Activated T-cell treated with anti-CD3 and anti-CD28 coated beads, Interleukin-2, amount 50 U/mL, for 72 hours (primary cell): ENCODE measurements around the gene FAM237B. TPM values are rescaled to one million over a fixed set of nuclear protein-coding genes. Genes with fewer than 3 reads are reported as not detected.
"Not testable (repeated sequence)": the region's sequence is repeated elsewhere in the genome, so short reads cannot be mapped to it uniquely, and the experiment has no call there.

ENCODE experiments used
- ATAC-seq, 2 donors: fragments of 150-1000 bp; cut with Tn5 transposase; replicated peaks in 1 of 2; 2 replicates each; pipeline ENCODE4 v1.10.0; 2021; ENCODE audit warnings: moderate library complexity in 2 of 2, mild to moderate bottlenecking in 1 of 2
- DNase-seq, 2 donors: peaks; one replicate each; pipeline ENCODE4 v3.0.0; 2021 to 2022; ENCODE audit warnings: mixed read lengths in 1 of 2
- H3K27ac Mint-ChIP-seq: one replicate; pipeline ENCODE4 v1.8.0; 2022; ENCODE audit warnings: mild to moderate bottlenecking, moderate library complexity, mixed read lengths
- H3K27me3 Mint-ChIP-seq: one replicate; pipeline ENCODE4 v1.8.0; 2022; ENCODE audit warnings: low read depth, mixed read lengths
- H3K36me3 Mint-ChIP-seq, 2 donors: one replicate each; pipeline ENCODE4 v1.8.0; 2022; ENCODE audit warnings: mixed read lengths in 2 of 2, mild to moderate bottlenecking in 1 of 2; ENCODE audit not compliant: insufficient read depth in 2 of 2
- H3K4me1 Mint-ChIP-seq: one replicate; pipeline ENCODE4 v1.8.0; 2022; ENCODE audit warnings: low read depth, mixed read lengths
- H3K4me3 Mint-ChIP-seq, 2 donors: one replicate each; pipeline ENCODE4 v1.8.0; 2022; ENCODE audit warnings: mild to moderate bottlenecking in 2 of 2, mixed read lengths in 2 of 2, moderate library complexity in 2 of 2
- H3K9me3 Mint-ChIP-seq, 2 donors: one replicate each; pipeline ENCODE4 v1.8.0; 2022; ENCODE audit warnings: mixed read lengths in 2 of 2
- total RNA-seq, 2 donors: library from RNA; stranded (reverse); gene quantifications; one replicate each; pipeline ENCODE4 v1.2.3, GENCODE V29; 2022

The FAM237B gene
- total RNA-seq: not detected

- ATAC-seq (peak; percentile 52 to 69), DNase-seq (peak in 1 of 2 donors; percentile 14)
- Mint-ChIP-seq H3K4me3 (peak within 1 kb of the TSS; percentile 71 to 73), H3K27me3 (peaks cover 66% of the 10 kb centered on the region), H3K27ac (no peak within 1 kb of the TSS), H3K9me3 (no peaks in the 10 kb centered on the region), H3K36me3 (no peaks in the 10 kb centered on the region), H3K4me1 (peaks cover 6% of the 10 kb centered on the region)
These were observed at the start of gene FAM237B for GRCh38 chr7:90320801-90321494. Gene FAM237B (minus strand): TSS chr7:90321304. CDS start chr7:90319748, 1,556 bp downstream.

DNA sequence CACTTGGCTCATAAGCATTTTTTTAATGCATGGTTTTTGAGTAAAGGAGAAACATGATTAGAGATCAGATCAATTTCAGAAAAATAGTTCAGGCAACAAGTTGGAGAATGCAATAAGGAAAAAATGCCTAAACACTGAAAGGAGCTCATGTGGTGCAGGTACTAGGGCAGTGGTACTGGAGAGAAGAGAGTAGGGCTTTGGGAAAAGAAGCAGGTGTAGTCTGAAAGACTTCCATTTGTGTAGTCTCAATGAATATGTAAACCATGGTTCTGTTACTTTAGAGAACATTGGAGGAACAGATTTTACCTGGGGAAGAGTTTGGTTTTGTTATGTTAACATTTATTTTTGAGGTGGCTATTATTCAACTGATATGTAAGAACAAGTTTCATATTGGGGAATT lies 30.9 kb upstream of the FAM237B start:
- Mint-ChIP-seq H3K9me3 (peaks cover 0 to 4% of the 10 kb centered on the region in 2 donors), H3K36me3 (peaks cover 15 to 47% of the 10 kb centered on the region in 2 donors), H3K4me1 (peaks cover 26% of the 10 kb centered on the region), H3K27me3 (no peaks in the 10 kb centered on the region), H3K27ac (no peak overlapping the region), H3K4me3 (no peak overlapping the region)
- no peak for ATAC-seq
- DNase-seq: no peak

DNA sequence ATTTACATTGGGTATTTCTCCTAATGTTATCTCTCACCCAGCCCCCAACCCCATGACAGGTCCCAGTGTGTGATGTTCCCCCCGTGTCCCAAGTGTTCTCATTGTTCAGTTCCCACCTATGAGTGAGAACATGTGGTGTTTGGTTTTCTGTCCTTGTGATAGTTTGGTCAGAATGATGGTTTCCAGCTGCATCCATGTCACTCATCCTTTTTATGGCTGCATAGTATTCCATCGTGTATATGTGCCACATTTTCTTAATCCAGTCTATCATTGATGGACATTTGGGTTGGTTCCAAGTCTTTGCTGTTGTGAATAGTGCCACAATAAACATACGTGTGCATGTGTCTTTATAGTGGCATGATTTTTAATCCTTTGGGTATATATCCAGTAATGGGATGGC lies 28.9 kb upstream of the FAM237B start:
- H3K9me3 Mint-ChIP-seq, H3K27ac Mint-ChIP-seq, DNase-seq, ATAC-seq, H3K4me3 Mint-ChIP-seq, H3K27me3 Mint-ChIP-seq: not testable (repeated sequence)
- H3K36me3 Mint-ChIP-seq: peaks cover 10 to 32% of the 10 kb centered on the region in 2 donors
- peaks cover 33% of the 10 kb centered on the region for H3K4me1 Mint-ChIP-seq

GRCh38 chr7:90349305-90349704 lies 28.2 kb upstream of the FAM237B start:
- Mint-ChIP-seq H3K27me3 (no peaks in the 10 kb centered on the region), H3K4me1 (peaks cover 36% of the 10 kb centered on the region), H3K4me3 (no peak overlapping the region), H3K9me3 (no peaks in the 10 kb centered on the region), H3K36me3 (peaks cover 10 to 29% of the 10 kb centered on the region in 2 donors), H3K27ac (peak overlapping the region; percentile 17)
- no peak for DNase-seq
- ATAC-seq: no peak

- no peak for DNase-seq
- H3K27me3 Mint-ChIP-seq: no peaks in the 10 kb centered on the region
- H3K36me3 Mint-ChIP-seq: peaks cover 10 to 22% of the 10 kb centered on the region in 2 donors
- H3K4me1 Mint-ChIP-seq: peaks cover 36% of the 10 kb centered on the region
- peak overlapping the region; percentile 87 to 97 for H3K4me3 Mint-ChIP-seq
- no peak for ATAC-seq
- peak overlapping the region; percentile 98 for H3K27ac Mint-ChIP-seq
- H3K9me3 Mint-ChIP-seq: no peaks in the 10 kb centered on the region
These were observed 26.7 kb upstream of the FAM237B start for GRCh38 chr7:90347759-90348158.

- Mint-ChIP-seq H3K9me3 (no peaks in the 10 kb centered on the region), H3K4me1 (peaks cover 25% of the 10 kb centered on the region), H3K4me3 (peak within 1 kb of the TSS; percentile 87 to 97), H3K27ac (peak within 1 kb of the TSS; percentile 98), H3K36me3 (peaks cover 10 to 16% of the 10 kb centered on the region in 2 donors), H3K27me3 (no peaks in the 10 kb centered on the region)
- DNase-seq: peak; percentile 94 to 95
- ATAC-seq: peak; percentile 94 to 95
These were observed 25.4 kb upstream of the FAM237B start, which contains the start of gene GTPBP10 for GRCh38 chr7:90346336-90347125. Gene GTPBP10 (plus strand): TSS chr7:90346716. CDS start chr7:90346742, 26 bp downstream.

GRCh38 chr7:90345595-90346335 lies 24.7 kb upstream of the FAM237B start:
- Mint-ChIP-seq H3K27ac (peak overlapping the region; percentile 98), H3K4me3 (peak overlapping the region; percentile 87 to 97), H3K4me1 (peaks cover 22% of the 10 kb centered on the region), H3K9me3 (no peaks in the 10 kb centered on the region), H3K27me3 (no peaks in the 10 kb centered on the region), H3K36me3 (peaks cover 10 to 15% of the 10 kb centered on the region in 2 donors)
- peak; percentile 20 for ATAC-seq
- DNase-seq: peak in 1 of 2 donors; percentile 11

DNA sequence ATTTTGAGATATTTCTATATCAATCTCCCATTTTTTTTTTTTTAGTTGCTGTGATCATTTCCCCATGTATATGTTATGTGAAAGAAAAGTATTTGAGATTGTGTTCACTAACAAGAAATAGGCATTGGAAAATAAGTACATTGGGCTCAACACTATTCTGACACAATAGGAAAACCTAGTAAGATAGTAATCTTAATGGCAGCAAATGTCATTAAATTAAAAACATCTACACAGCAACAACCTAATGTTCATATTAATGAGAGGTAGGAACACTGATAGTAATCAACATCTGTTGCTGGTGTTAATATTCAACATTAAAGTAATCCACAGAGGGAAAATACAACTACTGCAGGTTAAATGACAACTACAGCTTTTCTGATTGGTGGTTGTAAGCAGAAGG lies 23.9 kb upstream of the FAM237B start:
- ATAC-seq (no peak), DNase-seq (no peak)
- Mint-ChIP-seq H3K4me3 (peak overlapping the region; percentile 87 to 97), H3K36me3 (peaks cover 9 to 11% of the 10 kb centered on the region in 2 donors), H3K9me3 (no peaks in the 10 kb centered on the region), H3K27me3 (no peaks in the 10 kb centered on the region), H3K27ac (peak overlapping the region; percentile 98), H3K4me1 (peaks cover 19% of the 10 kb centered on the region)

DNA sequence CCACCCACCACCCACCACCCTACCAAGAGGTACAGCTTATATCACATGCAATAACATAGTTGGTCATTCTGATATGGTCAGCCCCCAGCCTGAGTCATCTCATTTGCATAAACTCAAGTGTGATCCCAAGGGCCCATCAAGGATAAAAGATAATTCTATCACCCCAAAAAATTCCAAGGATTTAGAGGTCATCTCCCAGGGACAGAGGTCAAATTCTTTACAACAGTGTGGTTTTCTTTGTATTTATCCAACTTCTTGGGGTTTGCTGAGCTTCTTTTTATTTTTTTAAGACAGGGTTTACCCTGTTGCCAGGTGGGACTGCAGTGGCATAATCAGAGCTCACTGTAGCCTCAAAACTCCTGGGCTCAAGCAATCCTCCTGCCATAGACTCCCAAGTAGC lies 16.0 kb upstream of the FAM237B start:
- H3K4me1 Mint-ChIP-seq: no peaks in the 10 kb centered on the region
- H3K36me3 Mint-ChIP-seq: no peaks in the 10 kb centered on the region
- H3K9me3 Mint-ChIP-seq: no peaks in the 10 kb centered on the region
- H3K4me3 Mint-ChIP-seq: no peak overlapping the region
- peaks cover 6% of the 10 kb centered on the region for H3K27me3 Mint-ChIP-seq
- DNase-seq: no peak
- no peak overlapping the region for H3K27ac Mint-ChIP-seq
- no peak for ATAC-seq

- H3K36me3 Mint-ChIP-seq, DNase-seq, H3K4me1 Mint-ChIP-seq, H3K27ac Mint-ChIP-seq, ATAC-seq, H3K4me3 Mint-ChIP-seq, H3K9me3 Mint-ChIP-seq: not testable (repeated sequence)
- H3K27me3 Mint-ChIP-seq: peaks cover 22% of the 10 kb centered on the region
These were observed 13.8 kb upstream of the FAM237B start for GRCh38 chr7:90334926-90335325.

DNA sequence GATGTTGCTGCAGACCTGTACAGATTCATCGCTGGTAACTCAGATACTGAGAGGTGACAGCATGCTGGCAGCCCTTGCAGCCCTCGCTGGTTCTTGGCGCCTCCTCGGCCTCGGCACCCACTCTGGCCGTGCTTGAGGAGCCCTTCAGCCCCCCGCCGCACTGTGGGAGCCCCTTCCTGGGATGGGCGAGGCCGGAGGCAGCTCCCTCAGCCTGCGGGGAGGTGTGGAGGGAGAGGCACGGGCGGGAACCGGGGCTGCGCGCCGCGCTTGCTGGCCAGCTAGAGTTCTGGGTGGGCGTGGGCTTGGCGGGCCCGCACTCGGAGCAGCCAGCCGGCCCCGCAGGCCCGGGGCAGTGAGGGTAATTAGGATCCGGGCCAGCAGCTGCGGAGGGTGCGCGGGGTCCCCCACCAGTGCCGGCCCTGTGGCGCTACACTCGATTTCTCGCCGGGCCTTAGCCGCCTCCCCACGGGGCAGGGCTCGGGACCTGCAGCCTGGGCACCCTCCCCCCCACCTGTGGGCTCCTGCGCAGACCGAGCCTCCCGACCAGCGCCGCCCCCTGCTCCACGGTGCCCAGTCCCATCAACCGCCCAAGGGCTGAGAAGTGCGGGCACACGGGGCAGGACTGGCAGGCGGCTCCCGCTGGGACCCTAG lies 13.2 kb upstream of the FAM237B start:
- H3K36me3 Mint-ChIP-seq: no peaks in the 10 kb centered on the region
- ATAC-seq (no peak), DNase-seq (no peak)
- no peaks in the 10 kb centered on the region for H3K4me1 Mint-ChIP-seq
- H3K27ac Mint-ChIP-seq: no peak overlapping the region
- no peaks in the 10 kb centered on the region for H3K9me3 Mint-ChIP-seq
- H3K4me3 Mint-ChIP-seq: no peak overlapping the region
- peaks cover 22% of the 10 kb centered on the region for H3K27me3 Mint-ChIP-seq

DNA sequence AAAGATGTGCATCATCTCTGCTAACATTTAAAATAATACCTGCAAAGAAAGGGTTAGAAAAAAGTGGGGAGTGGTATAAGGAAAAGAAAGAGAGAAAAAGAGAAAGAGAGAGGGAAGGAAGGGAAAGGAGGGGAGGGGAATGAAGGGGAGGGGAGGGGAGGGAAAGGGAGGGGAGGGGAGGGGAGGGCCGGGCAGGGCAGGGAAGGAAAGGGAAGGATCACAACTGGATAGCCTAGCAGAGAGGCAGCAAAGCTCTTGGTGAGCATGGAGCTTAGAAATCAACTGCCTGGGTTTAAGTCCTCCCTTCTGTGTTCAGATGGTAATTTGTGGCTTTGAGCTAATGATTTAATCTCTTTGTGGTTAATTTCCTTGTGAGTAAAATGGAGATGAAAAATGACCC lies 5.4 kb upstream of the FAM237B start:
- peaks cover 31% of the 10 kb centered on the region for H3K27me3 Mint-ChIP-seq
- ATAC-seq: no peak
- H3K9me3 Mint-ChIP-seq: no peaks in the 10 kb centered on the region
- no peak overlapping the region for H3K27ac Mint-ChIP-seq
- no peak for DNase-seq
- no peaks in the 10 kb centered on the region for H3K36me3 Mint-ChIP-seq
- no peaks in the 10 kb centered on the region for H3K4me1 Mint-ChIP-seq
- no peak overlapping the region for H3K4me3 Mint-ChIP-seq
